ENCODE measurements around the gene GAPDHS. TPM values are rescaled to one million over a fixed set of nuclear protein-coding genes. Genes with fewer than 3 reads are reported as not detected.

GAPDHS gene
- total RNA-seq, 1 donor from 2014 or later = not detected

DNA sequence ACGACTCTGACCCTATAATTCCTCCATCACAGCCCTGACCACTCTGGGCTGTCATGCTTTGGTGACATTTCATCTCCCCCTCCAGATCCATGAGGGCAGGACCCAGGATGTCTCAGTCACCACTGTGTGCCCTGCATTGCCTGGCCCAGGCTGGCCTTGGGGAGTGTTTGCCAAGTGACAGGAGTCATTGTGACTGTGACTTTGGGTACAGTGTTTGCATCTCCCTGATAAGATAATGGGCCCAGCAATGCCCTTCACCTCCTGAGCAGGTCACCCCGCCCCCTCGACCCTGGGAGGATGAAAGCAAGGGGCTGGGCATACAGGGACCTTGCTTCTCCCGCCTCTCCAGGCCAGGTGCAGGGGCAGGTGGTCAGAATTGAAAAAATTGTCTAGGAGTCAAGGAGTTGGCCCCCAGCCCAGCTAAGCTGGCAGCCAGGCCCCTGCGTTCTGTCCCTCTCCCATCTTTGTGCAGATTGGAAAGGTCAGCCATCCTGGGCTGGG lies 36.1 kb downstream of the GAPDHS start:
- Mint-ChIP-seq H3K4me1 (peaks cover 2% of the 10 kb centered on the region), H3K9me3 (no peaks in the 10 kb centered on the region), H3K27ac (no peak overlapping the region), H3K36me3 (no peaks in the 10 kb centered on the region), H3K27me3 (ENCODE audit: insufficient read depth, low read depth) (peaks cover 3% of the 10 kb centered on the region), H3K4me3 (no peak overlapping the region)
- no peak for DNase-seq (ENCODE audit: low spot score)
- Histone ChIP-seq H3K27ac (no peak overlapping the region), H3K9me3 (ENCODE audit: low read depth) (no peaks in the 10 kb centered on the region), H3K36me3 (no peaks in the 10 kb centered on the region), H3K27me3 (peaks cover 24% of the 10 kb centered on the region), H2AFZ (replicated peaks) (no peak overlapping the region), H3K9ac (no peak overlapping the region), H3K4me3 (no peak overlapping the region), H4K20me1 (ENCODE audit: low read depth) (no peaks in the 10 kb centered on the region), H3K4me1 (no peaks in the 10 kb centered on the region), H3K4me2 (no peak overlapping the region), H3K79me2 (ENCODE audit: low read depth) (no peaks in the 10 kb centered on the region), H3F3A (ENCODE audit: low read depth) (no peaks in the 10 kb centered on the region)
- TF ChIP-seq, protein P1, sequence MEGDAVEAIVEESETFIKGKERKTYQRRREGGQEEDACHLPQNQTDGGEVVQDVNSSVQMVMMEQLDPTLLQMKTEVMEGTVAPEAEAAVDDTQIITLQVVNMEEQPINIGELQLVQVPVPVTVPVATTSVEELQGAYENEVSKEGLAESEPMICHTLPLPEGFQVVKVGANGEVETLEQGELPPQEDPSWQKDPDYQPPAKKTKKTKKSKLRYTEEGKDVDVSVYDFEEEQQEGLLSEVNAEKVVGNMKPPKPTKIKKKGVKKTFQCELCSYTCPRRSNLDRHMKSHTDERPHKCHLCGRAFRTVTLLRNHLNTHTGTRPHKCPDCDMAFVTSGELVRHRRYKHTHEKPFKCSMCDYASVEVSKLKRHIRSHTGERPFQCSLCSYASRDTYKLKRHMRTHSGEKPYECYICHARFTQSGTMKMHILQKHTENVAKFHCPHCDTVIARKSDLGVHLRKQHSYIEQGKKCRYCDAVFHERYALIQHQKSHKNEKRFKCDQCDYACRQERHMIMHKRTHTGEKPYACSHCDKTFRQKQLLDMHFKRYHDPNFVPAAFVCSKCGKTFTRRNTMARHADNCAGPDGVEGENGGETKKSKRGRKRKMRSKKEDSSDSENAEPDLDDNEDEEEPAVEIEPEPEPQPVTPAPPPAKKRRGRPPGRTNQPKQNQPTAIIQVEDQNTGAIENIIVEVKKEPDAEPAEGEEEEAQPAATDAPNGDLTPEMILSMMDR (IDR thresholded peaks at IDR 0.05) = no peak
- TF ChIP-seq EZH2phosphoT487 (IDR thresholded peaks at IDR 0.05) = no peak
- TF ChIP-seq EZH2 (IDR thresholded peaks at IDR 0.05) = no peak

DNA sequence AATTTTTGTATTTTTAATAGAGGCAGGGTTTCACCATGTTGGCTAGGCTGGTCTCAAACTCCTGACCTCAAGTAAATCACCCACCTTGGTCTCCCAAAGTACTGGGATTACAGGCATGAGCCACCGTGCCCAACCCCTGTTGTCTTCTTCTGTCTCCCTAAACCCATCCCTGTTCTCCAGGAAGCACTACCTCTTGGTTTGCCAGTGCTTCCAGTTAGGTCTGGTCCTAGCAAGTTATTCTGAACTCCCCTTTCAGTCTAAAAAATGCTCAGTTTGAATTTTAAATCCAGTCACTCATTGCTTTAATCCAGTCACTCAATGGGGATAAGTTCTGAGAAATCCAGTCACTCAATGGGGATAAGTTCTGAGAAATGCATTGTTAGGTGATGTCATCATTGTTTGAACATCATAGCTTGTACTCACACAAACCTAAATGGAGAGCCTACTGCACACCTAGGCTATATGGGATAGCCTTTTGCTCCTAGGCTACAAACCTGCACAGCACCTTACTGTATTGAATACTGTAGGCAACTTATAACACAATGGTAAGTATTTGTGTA lies 38.2 kb downstream of the GAPDHS start:
- H3K27ac Mint-ChIP-seq = no peak overlapping the region
- peaks cover 11% of the 10 kb centered on the region for H3K9me3 Mint-ChIP-seq
- H3K4me1 Mint-ChIP-seq = peaks cover 2% of the 10 kb centered on the region
- Histone ChIP-seq H3F3A (ENCODE audit: low read depth) (no peaks in the 10 kb centered on the region), H4K20me1 (ENCODE audit: low read depth) (no peaks in the 10 kb centered on the region), H3K36me3 (no peaks in the 10 kb centered on the region), H3K27me3 (peaks cover 24% of the 10 kb centered on the region), H3K79me2 (ENCODE audit: low read depth) (no peaks in the 10 kb centered on the region), H3K27ac (no peak overlapping the region), H3K4me2 (no peak overlapping the region), H3K4me3 (no peak overlapping the region), H3K4me1 (no peaks in the 10 kb centered on the region), H2AFZ (replicated peaks) (no peak overlapping the region), H3K9ac (no peak overlapping the region), H3K9me3 (ENCODE audit: low read depth) (no peaks in the 10 kb centered on the region)
- no peaks in the 10 kb centered on the region for H3K27me3 Mint-ChIP-seq (ENCODE audit: insufficient read depth, low read depth)
- TF ChIP-seq EZH2phosphoT487 (IDR thresholded peaks at IDR 0.05) = no peak
- TF ChIP-seq, protein P1 (IDR thresholded peaks at IDR 0.05) = no peak
- TF ChIP-seq EZH2 (IDR thresholded peaks at IDR 0.05) = no peak
- no peak for DNase-seq (ENCODE audit: low spot score)
- H3K36me3 Mint-ChIP-seq = peaks cover under 1% of the 10 kb centered on the region
- no peak overlapping the region for H3K4me3 Mint-ChIP-seq

- Mint-ChIP-seq H3K36me3 (peaks cover 2% of the 10 kb centered on the region), H3K4me1 (no peaks in the 10 kb centered on the region), H3K27me3 (ENCODE audit: insufficient read depth, low read depth) (peaks cover 2% of the 10 kb centered on the region), H3K4me3 (no peak overlapping the region), H3K9me3 (peaks cover 29% of the 10 kb centered on the region), H3K27ac (no peak overlapping the region)
- Histone ChIP-seq H3K4me3 (no peak overlapping the region), H3K27ac (no peak overlapping the region), H3K27me3 (peaks cover 14% of the 10 kb centered on the region), H3K36me3 (no peaks in the 10 kb centered on the region), H3F3A (ENCODE audit: low read depth) (no peaks in the 10 kb centered on the region), H3K9ac (no peak overlapping the region), H3K4me1 (no peaks in the 10 kb centered on the region), H2AFZ (replicated peaks) (no peak overlapping the region), H3K79me2 (ENCODE audit: low read depth) (no peaks in the 10 kb centered on the region), H3K4me2 (no peak overlapping the region), H3K9me3 (ENCODE audit: low read depth) (no peaks in the 10 kb centered on the region), H4K20me1 (ENCODE audit: low read depth) (no peaks in the 10 kb centered on the region)
- TF ChIP-seq EZH2 (IDR thresholded peaks at IDR 0.05) (no peak), EZH2phosphoT487 (IDR thresholded peaks at IDR 0.05) (no peak)
- TF ChIP-seq, protein P1 (IDR thresholded peaks at IDR 0.05) = no peak
- no peak for DNase-seq (ENCODE audit: low spot score)
Observed at GRCh38 chr19:35577918-35578317, 44.7 kb downstream of the GAPDHS start.
